Esophagus muscularis mucosa (tissue), 2 donors: ENCODE results near the gene PRKCD.

Experiments used
- POLR2A ChIP-seq: fragments of 450-650 bp; IDR thresholded peaks from one replicate; pipeline ENCODE4 v1.6.1; 2017; ENCODE audit warnings: antibody characterized with exemption, moderate library complexity, mild to moderate bottlenecking, low read depth
- POLR2AphosphoS5 ChIP-seq, 2 donors: sonication (generic); formaldehyde crosslinking; IDR thresholded peaks; one replicate each; pipeline ENCODE4 v1.6.1; 2017; ENCODE audit warnings: antibody characterized with exemption in 2 of 2

DNA sequence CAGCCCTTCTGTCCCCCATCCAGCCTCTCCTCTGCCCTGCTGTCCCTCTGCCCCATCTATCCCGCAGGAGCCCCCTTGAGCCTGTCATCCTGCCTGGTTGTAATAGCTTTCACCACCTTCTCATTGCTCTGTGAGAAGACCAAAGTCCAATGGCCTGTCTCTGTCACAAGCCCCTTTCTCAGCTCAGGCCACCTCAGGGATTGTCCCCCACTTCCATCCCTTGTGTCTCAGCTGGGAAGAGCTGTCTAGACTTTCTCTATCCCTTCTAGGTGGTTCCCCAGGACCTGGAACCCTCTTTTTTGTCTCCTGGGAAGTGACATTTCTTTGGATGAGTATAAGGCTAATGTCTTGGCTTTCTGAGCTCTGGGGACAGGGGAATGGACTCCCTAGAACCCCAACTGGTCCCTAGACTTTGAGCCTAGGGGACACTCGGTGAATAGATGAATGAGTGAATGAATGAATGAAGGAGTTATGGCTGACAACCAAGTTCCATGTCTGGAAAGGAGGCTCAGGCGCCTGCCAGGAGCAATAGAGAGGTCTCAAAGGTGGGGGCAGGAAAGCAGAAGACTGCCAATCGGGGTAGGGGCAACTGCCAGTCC, 849 bp upstream of the PRKCD start:
- TF ChIP-seq POLR2A = no peak
- TF ChIP-seq POLR2AphosphoS5 (IDR thresholded peaks at IDR 0.05) = no peak
